T-helper 2 cell treated with Interferon-gamma antibody and Interleukin-4, amounts not matched to agents 5 μg/mL and 100 μg/mL, for 36 hours (primary cell): Measurements from ENCODE around the gene FOS.
"Not testable (repeated sequence)": the region's sequence is repeated elsewhere in the genome, so short reads cannot be mapped to it uniquely, and the experiment has no call there.

ENCODE experiments used
- DNase-seq: peaks from one replicate; pipeline ENCODE4 v3.0.0; 2021; ENCODE audit warnings: low spot score
- H3K27ac Mint-ChIP-seq: one replicate; pipeline ENCODE4 v1.8.0; 2021; ENCODE audit warnings: mild to moderate bottlenecking, mixed read lengths
- H3K27me3 Mint-ChIP-seq: one replicate; pipeline ENCODE4 v1.8.0; 2021; ENCODE audit warnings: low read depth, mixed read lengths
- H3K36me3 Mint-ChIP-seq: one replicate; pipeline ENCODE4 v1.8.0; 2021; ENCODE audit warnings: low read depth, mixed read lengths
- H3K4me1 Mint-ChIP-seq: one replicate; pipeline ENCODE4 v1.8.0; 2021; ENCODE audit warnings: low read depth, mixed read lengths
- H3K4me3 Mint-ChIP-seq: one replicate; pipeline ENCODE4 v1.8.0; 2022; ENCODE audit warnings: mild to moderate bottlenecking, moderate library complexity, mixed read lengths
- H3K9me3 Mint-ChIP-seq: one replicate; pipeline ENCODE4 v1.8.0; 2021; ENCODE audit warnings: mixed read lengths

FOS gene

DNA sequence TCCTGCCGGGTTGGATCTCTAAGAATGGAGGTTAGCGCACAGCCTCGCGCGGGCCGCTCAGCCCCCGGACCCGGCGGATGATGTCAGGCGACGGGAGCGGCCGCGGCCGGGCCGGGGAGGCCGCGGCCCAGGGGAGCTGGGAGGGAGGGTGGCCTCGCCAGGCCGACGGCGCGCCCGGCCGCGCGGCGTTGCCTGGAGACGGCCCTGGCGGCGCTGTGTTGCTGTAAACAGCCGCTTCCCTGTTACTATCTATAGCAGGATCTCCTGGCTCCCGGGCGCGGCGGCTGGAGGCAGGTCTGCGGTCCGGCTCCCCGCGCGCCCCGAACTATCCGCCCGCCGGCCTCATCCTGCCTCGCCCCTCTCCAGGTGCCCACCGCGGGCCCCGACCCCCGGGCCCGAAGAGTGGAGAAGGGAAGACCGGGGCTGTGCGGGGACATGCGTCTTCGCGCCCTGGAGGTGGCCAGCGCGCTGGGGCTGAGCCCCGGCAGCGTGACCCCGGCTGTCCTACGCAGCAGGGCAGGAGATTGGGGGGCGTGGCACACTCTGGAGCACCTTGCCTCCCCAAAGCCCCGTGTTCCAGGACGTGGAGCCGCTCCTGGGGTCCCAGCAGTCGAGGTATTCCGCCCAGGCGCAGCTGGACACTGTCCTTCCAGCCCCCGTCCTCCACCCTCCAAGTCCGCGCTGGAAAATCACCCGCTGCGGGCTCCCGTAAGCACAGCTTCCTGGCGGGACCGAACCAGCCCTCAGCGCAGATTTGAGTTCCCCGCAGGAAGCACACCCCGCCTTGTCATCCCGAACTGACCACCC lies 1.4 kb upstream of the FOS start:
- peak; percentile 69 for DNase-seq
- H3K4me3 Mint-ChIP-seq = peak overlapping the region; percentile 88
- peaks cover 31% of the 10 kb centered on the region for H3K4me1 Mint-ChIP-seq

DNA sequence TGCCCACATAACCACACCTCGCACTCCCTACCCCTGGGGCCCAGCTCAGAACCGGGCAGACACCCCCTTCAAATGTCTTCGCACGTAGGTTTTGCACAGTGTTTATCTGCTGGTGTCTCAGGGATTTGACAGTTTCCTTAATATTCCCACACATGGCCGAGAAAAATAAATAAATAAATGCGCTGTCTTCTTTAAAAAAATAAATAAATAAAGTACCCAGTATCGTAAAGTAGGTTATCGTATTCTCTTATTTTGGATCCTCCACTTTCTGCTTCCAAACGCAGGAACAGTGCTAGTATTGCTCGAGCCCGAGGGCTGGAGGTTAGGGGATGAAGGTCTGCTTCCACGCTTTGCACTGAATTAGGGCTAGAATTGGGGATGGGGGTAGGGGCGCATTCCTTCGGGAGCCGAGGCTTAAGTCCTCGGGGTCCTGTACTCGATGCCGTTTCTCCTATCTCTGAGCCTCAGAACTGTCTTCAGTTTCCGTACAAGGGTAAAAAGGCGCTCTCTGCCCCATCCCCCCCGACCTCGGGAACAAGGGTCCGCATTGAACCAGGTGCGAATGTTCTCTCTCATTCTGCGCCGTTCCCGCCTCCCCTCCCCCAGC lies 710 bp upstream of the FOS start:
- H3K36me3 Mint-ChIP-seq = peaks cover 6% of the 10 kb centered on the region
- peaks cover 80% of the 10 kb centered on the region for H3K27me3 Mint-ChIP-seq
- DNase-seq = no peak
- H3K27ac Mint-ChIP-seq = peak overlapping the region; percentile 93
- H3K4me1 Mint-ChIP-seq = peaks cover 31% of the 10 kb centered on the region
- H3K4me3 Mint-ChIP-seq = peak overlapping the region; percentile 88
- H3K9me3 Mint-ChIP-seq = no peaks in the 10 kb centered on the region

More for the DNA sequence above, 1.4 kb upstream of the FOS start:
- H3K27ac Mint-ChIP-seq = peak overlapping the region; percentile 93
- H3K27me3 Mint-ChIP-seq = peaks cover 81% of the 10 kb centered on the region
- H3K9me3 Mint-ChIP-seq = no peaks in the 10 kb centered on the region
- peaks cover 6% of the 10 kb centered on the region for H3K36me3 Mint-ChIP-seq

DNA sequence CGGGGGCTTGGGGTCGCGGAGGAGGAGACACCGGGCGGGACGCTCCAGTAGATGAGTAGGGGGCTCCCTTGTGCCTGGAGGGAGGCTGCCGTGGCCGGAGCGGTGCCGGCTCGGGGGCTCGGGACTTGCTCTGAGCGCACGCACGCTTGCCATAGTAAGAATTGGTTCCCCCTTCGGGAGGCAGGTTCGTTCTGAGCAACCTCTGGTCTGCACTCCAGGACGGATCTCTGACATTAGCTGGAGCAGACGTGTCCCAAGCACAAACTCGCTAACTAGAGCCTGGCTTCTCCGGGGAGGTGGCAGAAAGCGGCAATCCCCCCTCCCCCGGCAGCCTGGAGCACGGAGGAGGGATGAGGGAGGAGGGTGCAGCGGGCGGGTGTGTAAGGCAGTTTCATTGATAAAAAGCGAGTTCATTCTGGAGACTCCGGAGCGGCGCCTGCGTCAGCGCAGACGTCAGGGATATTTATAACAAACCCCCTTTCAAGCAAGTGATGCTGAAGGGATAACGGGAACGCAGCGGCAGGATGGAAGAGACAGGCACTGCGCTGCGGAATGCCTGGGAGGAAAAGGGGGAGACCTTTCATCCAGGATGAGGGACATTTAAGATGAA lies 630 bp downstream of the FOS start:
- Mint-ChIP-seq H3K27me3 (peaks cover 80% of the 10 kb centered on the region), H3K36me3 (peaks cover 6% of the 10 kb centered on the region), H3K4me1 (peaks cover 31% of the 10 kb centered on the region), H3K27ac (peak overlapping the region; percentile 93), H3K4me3 (peak overlapping the region; percentile 88), H3K9me3 (no peaks in the 10 kb centered on the region)
- DNase-seq = peak; percentile 63

DNA sequence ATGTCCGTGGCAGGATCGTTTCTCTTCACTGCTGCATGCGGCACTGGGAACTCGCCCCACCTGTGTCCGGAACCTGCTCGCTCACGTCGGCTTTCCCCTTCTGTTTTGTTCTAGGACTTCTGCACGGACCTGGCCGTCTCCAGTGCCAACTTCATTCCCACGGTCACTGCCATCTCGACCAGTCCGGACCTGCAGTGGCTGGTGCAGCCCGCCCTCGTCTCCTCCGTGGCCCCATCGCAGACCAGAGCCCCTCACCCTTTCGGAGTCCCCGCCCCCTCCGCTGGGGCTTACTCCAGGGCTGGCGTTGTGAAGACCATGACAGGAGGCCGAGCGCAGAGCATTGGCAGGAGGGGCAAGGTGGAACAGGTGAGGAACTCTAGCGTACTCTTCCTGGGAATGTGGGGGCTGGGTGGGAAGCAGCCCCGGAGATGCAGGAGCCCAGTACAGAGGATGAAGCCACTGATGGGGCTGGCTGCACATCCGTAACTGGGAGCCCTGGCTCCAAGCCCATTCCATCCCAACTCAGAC lies 1.2 kb downstream of the FOS start:
- peaks cover 75% of the 10 kb centered on the region for H3K27me3 Mint-ChIP-seq
- H3K4me1 Mint-ChIP-seq = peaks cover 27% of the 10 kb centered on the region
- peak overlapping the region; percentile 58 for H3K27ac Mint-ChIP-seq
- DNase-seq = no peak
- peaks cover 6% of the 10 kb centered on the region for H3K36me3 Mint-ChIP-seq
- H3K4me3 Mint-ChIP-seq = peak overlapping the region; percentile 88
- no peaks in the 10 kb centered on the region for H3K9me3 Mint-ChIP-seq

DNA sequence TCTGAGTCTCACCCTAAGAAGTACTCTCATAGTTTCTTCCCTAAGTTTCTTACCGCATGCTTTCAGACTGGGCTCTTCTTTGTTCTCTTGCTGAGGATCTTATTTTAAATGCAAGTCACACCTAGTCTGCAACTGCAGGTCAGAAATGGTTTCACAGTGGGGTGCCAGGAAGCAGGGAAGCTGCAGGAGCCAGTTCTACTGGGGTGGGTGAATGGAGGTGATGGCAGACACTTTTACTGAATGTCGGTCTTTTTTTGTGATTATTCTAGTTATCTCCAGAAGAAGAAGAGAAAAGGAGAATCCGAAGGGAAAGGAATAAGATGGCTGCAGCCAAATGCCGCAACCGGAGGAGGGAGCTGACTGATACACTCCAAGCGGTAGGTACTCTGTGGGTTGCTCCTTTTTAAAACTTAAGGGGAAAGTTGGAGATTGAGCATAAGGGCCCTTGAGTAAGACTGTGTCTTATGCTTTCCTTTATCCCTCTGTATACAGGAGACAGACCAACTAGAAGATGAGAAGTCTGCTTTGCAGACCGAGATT lies 1.7 kb downstream of the FOS start:
- Mint-ChIP-seq H3K4me1 (peaks cover 22% of the 10 kb centered on the region), H3K4me3 (peak overlapping the region; percentile 88), H3K9me3 (no peaks in the 10 kb centered on the region), H3K27me3 (peaks cover 69% of the 10 kb centered on the region), H3K36me3 (peaks cover 6% of the 10 kb centered on the region), H3K27ac (no peak overlapping the region)
- DNase-seq = no peak

DNA sequence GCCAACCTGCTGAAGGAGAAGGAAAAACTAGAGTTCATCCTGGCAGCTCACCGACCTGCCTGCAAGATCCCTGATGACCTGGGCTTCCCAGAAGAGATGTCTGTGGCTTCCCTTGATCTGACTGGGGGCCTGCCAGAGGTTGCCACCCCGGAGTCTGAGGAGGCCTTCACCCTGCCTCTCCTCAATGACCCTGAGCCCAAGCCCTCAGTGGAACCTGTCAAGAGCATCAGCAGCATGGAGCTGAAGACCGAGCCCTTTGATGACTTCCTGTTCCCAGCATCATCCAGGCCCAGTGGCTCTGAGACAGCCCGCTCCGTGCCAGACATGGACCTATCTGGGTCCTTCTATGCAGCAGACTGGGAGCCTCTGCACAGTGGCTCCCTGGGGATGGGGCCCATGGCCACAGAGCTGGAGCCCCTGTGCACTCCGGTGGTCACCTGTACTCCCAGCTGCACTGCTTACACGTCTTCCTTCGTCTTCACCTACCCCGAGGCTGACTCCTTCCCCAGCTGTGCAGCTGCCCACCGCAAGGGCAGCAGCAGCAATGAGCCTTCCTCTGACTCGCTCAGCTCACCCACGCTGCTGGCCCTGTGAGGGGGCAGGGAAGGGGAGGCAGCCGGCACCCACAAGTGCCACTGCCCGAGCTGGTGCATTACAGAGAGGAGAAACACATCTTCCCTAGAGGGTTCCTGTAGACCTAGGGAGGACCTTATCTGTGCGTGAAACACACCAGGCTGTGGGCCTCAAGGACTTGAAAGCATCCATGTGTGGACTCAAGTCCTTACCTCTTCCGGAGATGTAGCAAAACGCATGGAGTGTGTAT lies 2.4 kb downstream of the FOS start:
- Mint-ChIP-seq H3K4me1 (peaks cover 21% of the 10 kb centered on the region), H3K27ac (no peak overlapping the region), H3K4me3 (peak overlapping the region; percentile 30), H3K27me3 (peaks cover 67% of the 10 kb centered on the region), H3K36me3 (peaks cover 6% of the 10 kb centered on the region), H3K9me3 (no peaks in the 10 kb centered on the region)
- DNase-seq = no peak

DNA sequence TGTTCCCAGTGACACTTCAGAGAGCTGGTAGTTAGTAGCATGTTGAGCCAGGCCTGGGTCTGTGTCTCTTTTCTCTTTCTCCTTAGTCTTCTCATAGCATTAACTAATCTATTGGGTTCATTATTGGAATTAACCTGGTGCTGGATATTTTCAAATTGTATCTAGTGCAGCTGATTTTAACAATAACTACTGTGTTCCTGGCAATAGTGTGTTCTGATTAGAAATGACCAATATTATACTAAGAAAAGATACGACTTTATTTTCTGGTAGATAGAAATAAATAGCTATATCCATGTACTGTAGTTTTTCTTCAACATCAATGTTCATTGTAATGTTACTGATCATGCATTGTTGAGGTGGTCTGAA lies 3.0 kb downstream of the FOS start:
- DNase-seq = no peak
- H3K9me3 Mint-ChIP-seq = no peaks in the 10 kb centered on the region
- peaks cover 67% of the 10 kb centered on the region for H3K27me3 Mint-ChIP-seq
- no peak overlapping the region for H3K4me3 Mint-ChIP-seq
- H3K36me3 Mint-ChIP-seq = peaks cover 6% of the 10 kb centered on the region
- H3K4me1 Mint-ChIP-seq = peaks cover 20% of the 10 kb centered on the region
- no peak overlapping the region for H3K27ac Mint-ChIP-seq

DNA sequence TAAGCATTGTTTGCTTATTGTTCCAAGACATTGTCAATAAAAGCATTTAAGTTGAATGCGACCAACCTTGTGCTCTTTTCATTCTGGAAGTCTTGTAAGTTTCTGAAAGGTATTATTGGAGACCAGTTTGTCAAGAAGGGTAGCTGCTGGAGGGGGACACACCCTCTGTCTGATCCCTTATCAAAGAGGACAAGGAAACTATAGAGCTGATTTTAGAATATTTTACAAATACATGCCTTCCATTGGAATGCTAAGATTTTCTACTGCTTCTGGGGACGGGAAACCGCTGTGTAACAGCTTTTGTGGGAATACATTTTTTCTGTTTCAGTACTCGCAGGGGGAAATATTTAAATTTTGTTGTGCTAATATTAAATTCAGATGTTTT lies 3.5 kb downstream of the FOS start:
- no peak for DNase-seq
- Mint-ChIP-seq H3K27ac (no peak overlapping the region), H3K4me1 (peaks cover 18% of the 10 kb centered on the region), H3K27me3 (peaks cover 67% of the 10 kb centered on the region), H3K9me3 (no peaks in the 10 kb centered on the region), H3K36me3 (peaks cover 6% of the 10 kb centered on the region), H3K4me3 (no peak overlapping the region)

DNA sequence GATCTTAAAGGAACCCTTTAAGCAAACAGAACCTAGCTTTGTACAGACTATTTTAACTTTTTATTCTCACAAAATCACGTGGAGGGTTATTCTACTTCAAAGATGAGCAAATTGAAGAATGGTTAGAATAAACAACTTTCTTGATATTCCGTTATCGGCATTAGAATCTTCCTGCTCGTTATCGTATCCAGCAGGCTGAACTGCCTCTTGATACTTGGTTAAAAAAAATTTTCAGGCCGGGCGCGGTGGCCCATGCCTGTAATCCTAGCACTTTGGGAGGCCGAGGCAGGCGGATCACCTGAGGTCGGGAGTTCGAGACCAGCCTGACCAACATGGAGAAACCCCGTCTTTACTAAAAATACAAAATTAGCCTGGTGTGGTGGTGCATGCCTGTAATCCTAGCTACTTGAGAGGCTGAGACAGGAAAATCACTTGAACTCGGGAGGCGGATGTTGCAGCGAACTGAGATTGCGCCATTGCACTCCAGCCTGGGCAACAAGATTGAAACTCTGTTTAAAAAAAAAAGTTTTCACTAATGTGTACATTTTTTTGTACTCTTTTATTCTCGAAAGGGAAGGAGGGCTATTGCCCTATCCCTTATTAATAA lies 4.0 kb downstream of the FOS start:
- H3K27me3 Mint-ChIP-seq = peaks cover 67% of the 10 kb centered on the region
- H3K27ac Mint-ChIP-seq = not testable (repeated sequence)

DNA sequence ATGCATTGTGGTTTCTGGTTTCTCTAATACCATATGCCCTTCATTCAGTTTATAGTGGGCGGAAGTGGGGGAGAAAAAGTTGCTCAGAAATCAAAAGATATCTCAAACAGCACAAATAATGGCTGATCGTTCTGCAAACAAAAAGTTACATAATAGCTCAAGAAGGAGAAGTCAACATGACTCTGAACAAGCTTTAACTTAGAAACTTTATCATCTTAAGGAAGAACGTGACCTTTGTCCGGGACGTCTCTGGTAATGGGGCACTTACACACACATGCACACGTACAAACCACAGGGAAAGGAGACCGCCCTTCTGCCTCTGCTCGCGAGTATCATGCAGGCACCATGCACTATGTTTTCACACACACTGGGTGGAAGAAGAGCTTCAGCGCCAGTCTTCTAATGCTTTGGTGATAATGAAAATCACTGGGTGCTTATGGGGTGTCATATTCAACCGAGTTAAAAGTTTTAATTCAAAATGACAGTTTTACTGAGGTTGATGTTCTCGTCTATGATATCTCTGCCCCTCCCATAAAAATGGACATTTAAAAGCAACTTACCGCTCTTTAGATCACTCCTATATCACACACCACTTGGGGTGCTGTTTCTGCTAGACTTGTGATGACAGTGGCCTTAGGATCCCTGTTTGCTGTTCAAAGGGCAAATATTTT lies 4.7 kb downstream of the FOS start:
- DNase-seq = no peak
- Mint-ChIP-seq H3K27me3 (peaks cover 62% of the 10 kb centered on the region), H3K9me3 (no peaks in the 10 kb centered on the region), H3K4me3 (no peak overlapping the region), H3K4me1 (peaks cover 10% of the 10 kb centered on the region), H3K36me3 (peaks cover 6% of the 10 kb centered on the region), H3K27ac (no peak overlapping the region)

More for the DNA sequence above, 4.0 kb downstream of the FOS start:
- not testable (repeated sequence) for H3K9me3 Mint-ChIP-seq, H3K36me3 Mint-ChIP-seq, DNase-seq, H3K4me3 Mint-ChIP-seq
- peaks cover 15% of the 10 kb centered on the region for H3K4me1 Mint-ChIP-seq

DNA sequence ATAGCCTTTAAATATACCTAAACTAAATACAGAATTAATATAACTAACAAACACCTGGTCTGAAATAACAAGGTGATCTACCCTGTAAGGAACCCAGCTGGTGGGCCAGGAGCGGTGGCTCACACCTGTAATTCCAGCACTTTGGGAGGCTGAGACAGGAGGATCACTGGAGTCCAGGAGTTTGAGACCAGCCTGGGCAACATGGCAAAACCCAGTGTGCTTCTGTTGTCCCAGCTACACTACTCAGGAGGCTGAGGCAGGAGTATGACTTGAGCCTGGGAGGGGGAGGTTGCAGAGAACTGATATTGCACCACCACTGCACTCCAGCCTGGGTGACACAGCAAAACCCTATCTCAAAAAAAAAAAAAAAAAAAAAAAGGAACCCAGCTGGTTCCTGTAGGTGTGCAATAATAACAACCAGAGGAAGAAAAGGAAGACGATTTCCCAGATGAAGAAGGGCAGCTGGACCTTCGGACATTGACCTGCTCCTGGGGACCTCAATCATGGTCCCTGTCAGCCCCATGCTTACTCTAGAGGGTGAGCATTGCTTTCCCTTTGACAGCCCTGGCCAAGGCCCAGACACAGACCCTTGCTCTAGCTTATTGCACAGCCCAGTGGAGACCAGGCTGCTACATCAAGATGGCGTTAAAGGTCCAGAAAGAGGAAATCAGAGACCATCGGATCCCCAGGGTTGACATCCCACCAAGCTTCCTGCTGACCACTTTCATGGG lies 5.4 kb downstream of the FOS start:
- Mint-ChIP-seq H3K27me3 (peaks cover 64% of the 10 kb centered on the region), H3K4me3 (no peak overlapping the region), H3K4me1 (peaks cover 10% of the 10 kb centered on the region), H3K36me3 (peaks cover 6% of the 10 kb centered on the region), H3K27ac (no peak overlapping the region), H3K9me3 (no peaks in the 10 kb centered on the region)
- DNase-seq = no peak

DNA sequence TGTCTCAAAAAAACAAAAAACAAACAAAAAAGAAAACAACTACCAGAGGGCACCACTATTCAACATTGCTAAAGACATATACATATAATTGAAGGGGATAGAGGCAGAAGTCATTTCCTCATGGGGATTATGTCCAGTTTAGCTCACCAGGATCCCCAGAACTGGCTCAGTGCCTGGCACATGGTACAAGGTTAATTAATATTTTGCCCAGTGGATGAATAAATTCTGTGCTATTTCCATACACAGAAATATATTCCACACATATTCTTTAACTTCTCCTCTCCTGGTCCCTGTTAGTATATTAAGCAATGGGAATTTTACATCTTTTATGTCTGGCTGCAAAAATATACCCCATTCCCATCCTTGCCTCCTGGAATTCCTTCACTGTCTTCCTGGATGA lies 6.7 kb downstream of the FOS start:
- DNase-seq = no peak
- H3K27me3 Mint-ChIP-seq = peaks cover 63% of the 10 kb centered on the region
- H3K36me3 Mint-ChIP-seq = peaks cover 6% of the 10 kb centered on the region
- no peak overlapping the region for H3K27ac Mint-ChIP-seq
- no peaks in the 10 kb centered on the region for H3K9me3 Mint-ChIP-seq
- peaks cover under 1% of the 10 kb centered on the region for H3K4me1 Mint-ChIP-seq
- no peak overlapping the region for H3K4me3 Mint-ChIP-seq
